Measurements from ENCODE around the gene ANO9.

DNA sequence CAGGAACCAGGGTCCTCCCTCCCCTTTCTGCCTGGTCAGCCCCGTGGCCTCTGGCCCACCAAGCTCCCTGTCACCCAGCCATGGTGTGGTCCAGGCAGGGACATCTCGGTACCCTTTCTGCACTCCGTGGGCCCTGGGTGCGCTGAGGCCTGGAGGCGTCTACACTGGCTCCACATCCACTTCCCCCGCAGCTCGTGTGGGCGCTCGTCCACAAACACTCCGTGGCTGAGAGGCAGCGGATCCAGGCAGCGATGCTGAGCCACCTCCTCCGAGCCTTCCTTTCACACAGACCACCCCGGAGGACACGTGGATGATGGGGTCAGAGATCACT lies 49.1 kb upstream of the ANO9 start:
- TF ChIP-seq, protein P1, sequence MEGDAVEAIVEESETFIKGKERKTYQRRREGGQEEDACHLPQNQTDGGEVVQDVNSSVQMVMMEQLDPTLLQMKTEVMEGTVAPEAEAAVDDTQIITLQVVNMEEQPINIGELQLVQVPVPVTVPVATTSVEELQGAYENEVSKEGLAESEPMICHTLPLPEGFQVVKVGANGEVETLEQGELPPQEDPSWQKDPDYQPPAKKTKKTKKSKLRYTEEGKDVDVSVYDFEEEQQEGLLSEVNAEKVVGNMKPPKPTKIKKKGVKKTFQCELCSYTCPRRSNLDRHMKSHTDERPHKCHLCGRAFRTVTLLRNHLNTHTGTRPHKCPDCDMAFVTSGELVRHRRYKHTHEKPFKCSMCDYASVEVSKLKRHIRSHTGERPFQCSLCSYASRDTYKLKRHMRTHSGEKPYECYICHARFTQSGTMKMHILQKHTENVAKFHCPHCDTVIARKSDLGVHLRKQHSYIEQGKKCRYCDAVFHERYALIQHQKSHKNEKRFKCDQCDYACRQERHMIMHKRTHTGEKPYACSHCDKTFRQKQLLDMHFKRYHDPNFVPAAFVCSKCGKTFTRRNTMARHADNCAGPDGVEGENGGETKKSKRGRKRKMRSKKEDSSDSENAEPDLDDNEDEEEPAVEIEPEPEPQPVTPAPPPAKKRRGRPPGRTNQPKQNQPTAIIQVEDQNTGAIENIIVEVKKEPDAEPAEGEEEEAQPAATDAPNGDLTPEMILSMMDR (conservative IDR thresholded peaks at IDR 0.05; ENCODE audit: low read depth, low read length): no peak
- TF ChIP-seq EZH2 (IDR thresholded peaks at IDR 0.05; ENCODE audit: low read length, unreplicated experiment) (no peak), EZH2phosphoT487 (IDR thresholded peaks at IDR 0.05; ENCODE audit: borderline replicate concordance, low read length) (no peak)
